HepG2 (cell line): ENCODE data around the gene ZNF22. TPM values are rescaled to one million over a fixed set of nuclear protein-coding genes. Genes with fewer than 3 reads are reported as not detected.
A peak's percentile ranks its signal among the peaks of the same experiment; 100 is the strongest.

Experiments used
- DNMT1 ChIP-seq: sonication (generic); formaldehyde crosslinking; IDR thresholded peaks from 2 replicates; pipeline ENCODE4 v1.5.1; 2020; ENCODE audit warnings: mild to moderate bottlenecking, missing genetic modification reagents
- GFI1 ChIP-seq: sonication (generic); formaldehyde crosslinking; IDR thresholded peaks from 2 replicates; pipeline ENCODE4 v1.5.0; 2020; ENCODE audit warnings: missing genetic modification reagents, mild to moderate bottlenecking, borderline replicate concordance
- KDM2A ChIP-seq: sonication (generic); formaldehyde crosslinking; IDR thresholded peaks from 2 replicates; pipeline ENCODE4 v1.4.0; 2020; ENCODE audit warnings: low read depth, missing genetic modification reagents, borderline replicate concordance
- KLF12 ChIP-seq: sonication (generic); formaldehyde crosslinking; IDR thresholded peaks from 2 replicates; pipeline ENCODE4 v1.4.0; 2020; ENCODE audit warnings: missing genetic modification reagents, borderline replicate concordance
- MBD4 ChIP-seq: IDR thresholded peaks from 2 replicates; pipeline ENCODE4 v1.6.1; 2012; ENCODE audit warnings: low read length, inconsistent platforms, borderline replicate concordance
- RAD21 ChIP-seq: fragments of 450-650 bp; formaldehyde crosslinking; IDR thresholded peaks from 2 replicates; pipeline ENCODE4 v1.5.0; 2020; ENCODE audit warnings: mild to moderate bottlenecking
- STAT5B ChIP-seq: sonication (generic); formaldehyde crosslinking; IDR thresholded peaks from 2 replicates; pipeline ENCODE4 v1.4.0; 2020; ENCODE audit warnings: missing genetic modification reagents
- ZNF337 ChIP-seq: sonication (generic); formaldehyde crosslinking; IDR thresholded peaks from 2 replicates; pipeline ENCODE4 v1.5.1; 2020; ENCODE audit warnings: missing genetic modification reagents, low read depth, mild to moderate bottlenecking, borderline replicate concordance
- ZNF614 ChIP-seq: IDR thresholded peaks from 2 replicates; pipeline ENCODE4 v1.6.1; 2018; ENCODE audit warnings: missing biosample characterization, missing genetic modification reagents, inconsistent platforms, borderline replicate concordance
- ZNF616 ChIP-seq: sonication (generic); formaldehyde crosslinking; IDR thresholded peaks from 2 replicates; pipeline ENCODE4 v1.5.0; 2020; ENCODE audit warnings: low read depth, mild to moderate bottlenecking, missing genetic modification reagents
- polyA plus RNA-seq, 8 experiments: library from polyadenylated mRNA; depleted of rRNA in 3 of 8; stranded (reverse) in 7 of 8; unstranded in 1 of 8; fragments of >200 nt; fragmentation: Illumina TruSeq in 4 of 8; extraction: Trizol in 4 of 8; gene quantifications; 2 replicates each; pipeline versions ENCODE4 v1.2.1 to v1.2.3, GENCODE V29; 2011 to 2016; ENCODE audit warnings: low read depth in 4 of 8, missing spikeins in 1 of 8, mixed read lengths in 1 of 8; ENCODE audit not compliant: insufficient read depth in 1 of 8
- total RNA-seq, 5 experiments: library from RNA; depleted of rRNA; stranded (reverse); fragments of >200 nt; fragmentation: Illumina TruSeq; extraction: Trizol; gene quantifications; 2 replicates each; pipeline ENCODE4 v1.2.3, GENCODE V29; 2016; ENCODE audit warnings: low read depth in 1 of 5
- TF ChIP-seq, protein P1 (sequence below): sonication (generic); formaldehyde crosslinking; IDR thresholded peaks from 2 replicates; pipeline ENCODE4 v1.5.0; 2020; ENCODE audit warnings: mild to moderate bottlenecking, missing genetic modification reagents
- TF ChIP-seq, protein P2 (sequence below): sonication (generic); formaldehyde crosslinking; IDR thresholded peaks from 2 replicates; pipeline ENCODE4 v1.4.0; 2020; ENCODE audit warnings: missing genetic modification reagents
- TF ChIP-seq, protein P3 (sequence below): sonication (generic); formaldehyde crosslinking; IDR thresholded peaks from 2 replicates; pipeline ENCODE4 v1.4.0; 2020; ENCODE audit warnings: missing genetic modification reagents; ENCODE audit errors: not compliant biosample characterization
- TF ChIP-seq, protein P4 (sequence below): sonication (generic); formaldehyde crosslinking; conservative IDR thresholded peaks from 2 replicates; pipeline ENCODE4 v1.8.1; 2023; ENCODE audit warnings: missing genetic modification reagents
- TF ChIP-seq, protein P5 (sequence below): IDR thresholded peaks from 2 replicates; pipeline ENCODE4 v1.6.1; 2018; ENCODE audit warnings: missing genetic modification reagents, mild to moderate bottlenecking, missing compliant biosample characterization
- TF ChIP-seq, protein P6 (sequence below): sonication (generic); formaldehyde crosslinking; IDR thresholded peaks from 2 replicates; pipeline ENCODE4 v1.4.0; 2020; ENCODE audit warnings: missing genetic modification reagents

Gene ZNF22
- total and polyA plus RNA-seq, 2 of the 13 experiments (the other 11 are each of a cell fraction or from before 2014, with no cell fraction given): 0.40 to 1.3 TPM

DNA sequence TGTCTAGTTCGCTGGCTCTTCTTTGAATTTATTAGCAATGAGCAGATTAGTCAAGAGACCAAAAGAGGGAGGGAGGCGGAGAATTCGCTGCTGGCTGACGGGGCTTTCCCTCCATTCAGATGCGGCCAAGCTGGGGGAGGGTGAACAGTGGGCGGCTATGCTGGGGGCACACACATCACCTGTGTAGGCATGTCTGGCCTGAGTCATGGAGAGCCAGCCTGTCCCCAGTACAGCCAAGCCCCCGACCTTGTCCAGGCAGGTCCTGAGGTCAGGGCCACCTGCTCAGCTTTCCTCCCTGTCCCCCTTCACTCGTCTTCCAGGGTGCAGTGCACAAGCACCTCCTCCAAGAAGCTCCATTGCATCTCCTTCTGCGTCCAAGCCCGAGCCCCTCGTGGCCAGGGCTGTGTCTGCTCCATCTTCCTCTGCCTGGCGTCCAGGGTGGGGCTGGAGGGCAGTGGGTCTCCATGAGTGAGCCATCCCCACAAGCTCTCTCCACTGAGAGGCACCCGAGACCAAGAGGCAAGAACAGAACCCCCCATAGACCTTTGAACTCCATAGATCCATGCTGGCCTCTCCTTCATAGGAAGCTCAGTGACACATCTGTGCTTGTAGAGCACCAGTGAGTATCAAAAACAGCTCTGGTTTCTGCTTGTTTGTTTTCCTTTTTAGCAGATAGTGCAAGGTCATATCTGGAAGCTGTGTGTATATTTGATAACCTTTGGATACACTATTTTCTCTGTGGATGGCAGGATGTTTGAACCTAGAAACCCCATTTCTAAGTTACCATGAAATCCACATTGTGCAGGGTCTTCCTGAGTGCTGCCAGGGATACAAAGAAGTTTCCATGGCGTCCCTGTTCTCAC, 20.2 kb upstream of the ZNF22 start (continued):
- TF ChIP-seq, protein P1, sequence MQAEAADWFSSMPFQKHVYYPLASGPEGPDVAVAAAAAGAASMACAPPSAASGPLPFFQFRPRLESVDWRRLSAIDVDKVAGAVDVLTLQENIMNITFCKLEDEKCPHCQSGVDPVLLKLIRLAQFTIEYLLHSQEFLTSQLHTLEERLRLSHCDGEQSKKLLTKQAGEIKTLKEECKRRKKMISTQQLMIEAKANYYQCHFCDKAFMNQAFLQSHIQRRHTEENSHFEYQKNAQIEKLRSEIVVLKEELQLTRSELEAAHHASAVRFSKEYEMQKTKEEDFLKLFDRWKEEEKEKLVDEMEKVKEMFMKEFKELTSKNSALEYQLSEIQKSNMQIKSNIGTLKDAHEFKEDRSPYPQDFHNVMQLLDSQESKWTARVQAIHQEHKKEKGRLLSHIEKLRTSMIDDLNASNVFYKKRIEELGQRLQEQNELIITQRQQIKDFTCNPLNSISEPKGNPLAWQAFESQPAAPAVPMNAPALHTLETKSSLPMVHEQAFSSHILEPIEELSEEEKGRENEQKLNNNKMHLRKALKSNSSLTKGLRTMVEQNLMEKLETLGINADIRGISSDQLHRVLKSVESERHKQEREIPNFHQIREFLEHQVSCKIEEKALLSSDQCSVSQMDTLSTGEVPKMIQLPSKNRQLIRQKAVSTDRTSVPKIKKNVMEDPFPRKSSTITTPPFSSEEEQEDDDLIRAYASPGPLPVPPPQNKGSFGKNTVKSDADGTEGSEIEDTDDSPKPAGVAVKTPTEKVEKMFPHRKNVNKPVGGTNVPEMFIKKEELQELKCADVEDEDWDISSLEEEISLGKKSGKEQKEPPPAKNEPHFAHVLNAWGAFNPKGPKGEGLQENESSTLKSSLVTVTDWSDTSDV (CRISPR knock-in tag): no peak
- TF ChIP-seq, protein P2, sequence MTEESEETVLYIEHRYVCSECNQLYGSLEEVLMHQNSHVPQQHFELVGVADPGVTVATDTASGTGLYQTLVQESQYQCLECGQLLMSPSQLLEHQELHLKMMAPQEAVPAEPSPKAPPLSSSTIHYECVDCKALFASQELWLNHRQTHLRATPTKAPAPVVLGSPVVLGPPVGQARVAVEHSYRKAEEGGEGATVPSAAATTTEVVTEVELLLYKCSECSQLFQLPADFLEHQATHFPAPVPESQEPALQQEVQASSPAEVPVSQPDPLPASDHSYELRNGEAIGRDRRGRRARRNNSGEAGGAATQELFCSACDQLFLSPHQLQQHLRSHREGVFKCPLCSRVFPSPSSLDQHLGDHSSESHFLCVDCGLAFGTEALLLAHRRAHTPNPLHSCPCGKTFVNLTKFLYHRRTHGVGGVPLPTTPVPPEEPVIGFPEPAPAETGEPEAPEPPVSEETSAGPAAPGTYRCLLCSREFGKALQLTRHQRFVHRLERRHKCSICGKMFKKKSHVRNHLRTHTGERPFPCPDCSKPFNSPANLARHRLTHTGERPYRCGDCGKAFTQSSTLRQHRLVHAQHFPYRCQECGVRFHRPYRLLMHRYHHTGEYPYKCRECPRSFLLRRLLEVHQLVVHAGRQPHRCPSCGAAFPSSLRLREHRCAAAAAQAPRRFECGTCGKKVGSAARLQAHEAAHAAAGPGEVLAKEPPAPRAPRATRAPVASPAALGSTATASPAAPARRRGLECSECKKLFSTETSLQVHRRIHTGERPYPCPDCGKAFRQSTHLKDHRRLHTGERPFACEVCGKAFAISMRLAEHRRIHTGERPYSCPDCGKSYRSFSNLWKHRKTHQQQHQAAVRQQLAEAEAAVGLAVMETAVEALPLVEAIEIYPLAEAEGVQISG: peak; percentile 42; the same call in 1 of the 2 replicates
- TF ChIP-seq GFI1 (CRISPR knock-in tag): peak; percentile 73
- TF ChIP-seq RAD21 (CRISPR knock-in tag): peak; percentile 56
- TF ChIP-seq ZNF337 (CRISPR knock-in tag): peak; percentile 19; the same call in 1 of the 2 replicates
- peak; percentile 73; the same call in 1 of the 2 replicates for TF ChIP-seq ZNF614
- TF ChIP-seq, protein P3, sequence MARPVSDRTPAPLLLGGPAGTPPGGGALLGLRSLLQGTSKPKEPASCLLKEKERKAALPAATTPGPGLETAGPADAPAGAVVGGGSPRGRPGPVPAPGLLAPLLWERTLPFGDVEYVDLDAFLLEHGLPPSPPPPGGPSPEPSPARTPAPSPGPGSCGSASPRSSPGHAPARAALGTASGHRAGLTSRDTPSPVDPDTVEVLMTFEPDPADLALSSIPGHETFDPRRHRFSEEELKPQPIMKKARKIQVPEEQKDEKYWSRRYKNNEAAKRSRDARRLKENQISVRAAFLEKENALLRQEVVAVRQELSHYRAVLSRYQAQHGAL (CRISPR knock-in tag): no peak
- TF ChIP-seq KDM2A (CRISPR knock-in tag): no peak
- no peak; the same call in 1 of the 2 replicates for TF ChIP-seq KLF12
- TF ChIP-seq, protein P4, sequence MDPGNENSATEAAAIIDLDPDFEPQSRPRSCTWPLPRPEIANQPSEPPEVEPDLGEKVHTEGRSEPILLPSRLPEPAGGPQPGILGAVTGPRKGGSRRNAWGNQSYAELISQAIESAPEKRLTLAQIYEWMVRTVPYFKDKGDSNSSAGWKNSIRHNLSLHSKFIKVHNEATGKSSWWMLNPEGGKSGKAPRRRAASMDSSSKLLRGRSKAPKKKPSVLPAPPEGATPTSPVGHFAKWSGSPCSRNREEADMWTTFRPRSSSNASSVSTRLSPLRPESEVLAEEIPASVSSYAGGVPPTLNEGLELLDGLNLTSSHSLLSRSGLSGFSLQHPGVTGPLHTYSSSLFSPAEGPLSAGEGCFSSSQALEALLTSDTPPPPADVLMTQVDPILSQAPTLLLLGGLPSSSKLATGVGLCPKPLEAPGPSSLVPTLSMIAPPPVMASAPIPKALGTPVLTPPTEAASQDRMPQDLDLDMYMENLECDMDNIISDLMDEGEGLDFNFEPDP (CRISPR knock-in tag): no peak
- TF ChIP-seq, protein P5, sequence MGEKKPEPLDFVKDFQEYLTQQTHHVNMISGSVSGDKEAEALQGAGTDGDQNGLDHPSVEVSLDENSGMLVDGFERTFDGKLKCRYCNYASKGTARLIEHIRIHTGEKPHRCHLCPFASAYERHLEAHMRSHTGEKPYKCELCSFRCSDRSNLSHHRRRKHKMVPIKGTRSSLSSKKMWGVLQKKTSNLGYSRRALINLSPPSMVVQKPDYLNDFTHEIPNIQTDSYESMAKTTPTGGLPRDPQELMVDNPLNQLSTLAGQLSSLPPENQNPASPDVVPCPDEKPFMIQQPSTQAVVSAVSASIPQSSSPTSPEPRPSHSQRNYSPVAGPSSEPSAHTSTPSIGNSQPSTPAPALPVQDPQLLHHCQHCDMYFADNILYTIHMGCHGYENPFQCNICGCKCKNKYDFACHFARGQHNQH (CRISPR knock-in tag): peak; percentile 79; the same call in 1 of the 2 replicates
- TF ChIP-seq, protein P6, sequence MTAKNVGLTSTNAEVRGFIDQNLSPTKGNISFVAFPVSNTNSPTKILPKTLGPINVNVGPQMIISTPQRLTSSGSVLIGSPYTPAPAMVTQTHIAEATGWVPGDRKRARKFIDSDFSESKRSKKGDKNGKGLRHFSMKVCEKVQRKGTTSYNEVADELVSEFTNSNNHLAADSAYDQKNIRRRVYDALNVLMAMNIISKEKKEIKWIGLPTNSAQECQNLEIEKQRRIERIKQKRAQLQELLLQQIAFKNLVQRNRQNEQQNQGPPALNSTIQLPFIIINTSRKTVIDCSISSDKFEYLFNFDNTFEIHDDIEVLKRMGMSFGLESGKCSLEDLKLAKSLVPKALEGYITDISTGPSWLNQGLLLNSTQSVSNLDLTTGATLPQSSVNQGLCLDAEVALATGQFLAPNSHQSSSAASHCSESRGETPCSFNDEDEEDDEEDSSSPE (CRISPR knock-in tag): no peak
- TF ChIP-seq MBD4: no peak; the same call in 1 of the 2 replicates
- TF ChIP-seq ZNF616: peak; percentile 47; the same call in 1 of the 2 replicates
- no peak for TF ChIP-seq STAT5B (CRISPR knock-in tag)
- peak; percentile 25; the same call in 1 of the 2 replicates for TF ChIP-seq DNMT1
